ENCODE data around the gene GPRASP1.
"Not testable (repeated sequence)": the region's sequence is repeated elsewhere in the genome, so short reads cannot be mapped to it uniquely, and the experiment has no call there.

GPRASP1 gene

DNA sequence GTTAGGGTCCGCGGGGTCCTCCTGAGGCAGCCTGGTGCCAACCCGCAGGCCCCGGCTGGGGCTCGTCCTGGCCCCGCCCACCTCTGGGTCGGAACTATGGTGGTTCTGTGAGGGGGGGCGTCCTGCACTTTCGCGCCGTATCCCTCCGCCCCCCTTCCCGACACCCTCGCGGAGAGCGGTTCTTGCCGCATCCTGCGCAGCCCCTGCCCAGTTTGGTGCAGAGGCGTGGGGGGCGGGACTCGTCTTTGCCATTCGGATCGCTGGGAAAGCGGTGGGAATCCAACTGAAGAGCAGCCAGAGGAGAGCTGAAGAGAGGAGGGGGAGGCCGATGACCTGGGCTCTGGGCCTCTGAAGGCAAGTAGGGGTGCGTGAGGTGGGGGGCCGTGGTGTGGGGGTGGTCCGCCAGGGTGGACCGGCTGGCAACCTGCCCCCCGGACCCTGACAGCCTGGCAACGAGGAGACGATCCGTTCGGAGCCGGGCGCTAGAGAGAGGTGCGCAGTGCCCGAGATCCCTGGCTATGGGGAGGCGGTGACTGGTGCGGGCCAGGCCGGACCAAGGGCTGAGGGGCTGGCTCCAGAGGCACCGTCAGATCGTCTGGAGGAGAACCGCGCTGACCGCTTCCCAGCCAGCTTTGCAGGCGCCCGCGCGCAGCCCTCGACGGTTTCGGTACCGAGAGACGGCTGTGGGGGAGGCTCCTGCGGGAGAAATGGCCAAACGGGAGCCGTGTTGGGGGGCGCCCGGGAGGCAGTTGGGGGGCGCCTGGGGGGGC is at the start of gene GPRASP1:
Gene GPRASP1, plus strand, starts transcription at position 242 of the 770 bp plus-strand sequence. CDS start 2,431 bp downstream, outside the sequence.
- peak; percentile 26 to 31 for DNase-seq (ENCODE audit: low read depth in 2 of 2)

DNA sequence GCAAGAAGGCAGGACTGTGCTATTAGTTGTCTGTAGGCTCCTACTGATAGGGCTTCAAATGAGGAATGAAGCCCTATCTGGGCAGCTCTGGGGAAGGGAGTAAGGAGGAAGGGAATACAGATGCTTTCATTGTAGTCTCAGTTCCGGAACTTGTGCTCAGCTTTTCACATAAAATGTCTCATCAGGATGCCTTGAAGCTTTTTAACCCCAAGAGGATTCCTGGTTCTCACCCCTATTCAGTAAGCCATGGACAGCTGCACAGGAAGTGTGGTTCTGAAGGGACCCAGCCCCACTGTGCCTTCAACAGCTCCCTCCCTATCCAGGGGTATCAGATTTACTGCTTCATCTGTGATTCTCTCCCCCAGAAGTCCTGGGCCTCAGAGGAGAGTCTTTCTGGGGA is 47.0 kb upstream of the GPRASP1 start:
- DNase-seq (ENCODE audit: low read depth in 2 of 2), result no peak

DNA sequence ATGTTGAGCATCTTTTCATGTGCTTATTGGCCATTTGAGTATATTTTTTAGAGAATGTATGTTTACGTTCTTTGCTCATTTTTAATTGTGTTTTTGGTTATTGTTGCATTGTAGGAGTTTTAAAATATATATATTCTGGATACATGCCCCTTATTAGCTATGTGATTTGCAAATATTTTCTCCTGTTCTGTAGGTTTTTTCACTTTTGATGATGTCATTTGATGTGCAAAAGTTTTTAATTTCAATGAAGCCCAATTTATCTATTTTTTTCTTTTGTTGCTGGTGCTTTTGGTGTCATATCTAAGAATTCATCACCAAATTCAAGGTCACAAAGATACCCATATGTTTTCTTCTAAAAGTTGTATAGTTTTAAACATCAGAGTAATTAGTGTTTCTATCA is 45.2 kb upstream of the GPRASP1 start:
- DNase-seq (ENCODE audit: low read depth in 2 of 2), result no peak

DNA sequence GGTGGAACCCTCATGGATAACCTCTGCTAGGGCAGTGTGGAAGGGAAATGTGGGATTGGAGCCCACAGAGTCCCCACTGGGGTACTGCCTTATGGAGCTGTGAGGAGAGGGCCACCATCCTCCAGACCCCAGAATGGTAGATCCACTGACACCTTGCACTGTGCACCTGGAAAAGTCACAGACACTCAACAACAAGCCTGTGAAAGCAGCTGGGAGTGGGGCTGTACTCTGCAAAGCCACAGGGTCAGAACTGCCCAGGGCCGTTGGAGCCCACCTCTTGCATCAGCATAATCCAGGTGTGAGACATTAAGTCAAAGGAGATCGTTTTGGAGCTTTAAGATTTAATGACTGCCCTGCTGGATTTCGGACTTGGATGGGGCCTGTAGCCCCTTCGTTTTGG is 40.4 kb upstream of the GPRASP1 start:
- DNase-seq (ENCODE audit: low read depth in 2 of 2), result no peak

- DNase-seq (ENCODE audit: low read depth in 2 of 2), result no peak
Measured at GRCh38 chrX:102624105-102624504, 27.2 kb upstream of the GPRASP1 start.

DNA sequence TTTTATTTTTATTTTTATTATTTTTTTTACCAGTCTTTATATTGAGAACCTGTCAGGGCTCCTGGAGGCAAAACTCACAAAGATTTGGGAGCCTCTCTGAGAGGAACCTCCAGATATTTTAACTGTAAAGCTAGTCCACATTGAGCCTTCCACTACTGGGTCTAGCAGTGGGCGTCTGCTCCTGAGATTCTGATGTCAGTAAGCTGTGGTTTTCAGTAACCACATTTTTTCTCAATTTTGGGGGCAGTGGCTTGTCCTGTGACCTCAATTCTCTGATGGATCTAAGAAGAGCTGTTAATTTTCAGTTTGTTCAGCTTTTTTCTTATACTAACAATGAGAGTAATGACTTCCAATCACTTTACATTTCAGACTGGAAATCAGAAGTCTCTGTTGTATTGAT is 23.6 kb upstream of the GPRASP1 start:
- no peak for DNase-seq (ENCODE audit: low read depth in 2 of 2)

GRCh38 chrX:102637561-102637960 is 13.7 kb upstream of the GPRASP1 start:
- no peak for DNase-seq (ENCODE audit: low read depth in 2 of 2)

GRCh38 chrX:102650903-102651241 is 411 bp upstream of the GPRASP1 start:
- DNase-seq (ENCODE audit: low read depth in 2 of 2), result no peak

DNA sequence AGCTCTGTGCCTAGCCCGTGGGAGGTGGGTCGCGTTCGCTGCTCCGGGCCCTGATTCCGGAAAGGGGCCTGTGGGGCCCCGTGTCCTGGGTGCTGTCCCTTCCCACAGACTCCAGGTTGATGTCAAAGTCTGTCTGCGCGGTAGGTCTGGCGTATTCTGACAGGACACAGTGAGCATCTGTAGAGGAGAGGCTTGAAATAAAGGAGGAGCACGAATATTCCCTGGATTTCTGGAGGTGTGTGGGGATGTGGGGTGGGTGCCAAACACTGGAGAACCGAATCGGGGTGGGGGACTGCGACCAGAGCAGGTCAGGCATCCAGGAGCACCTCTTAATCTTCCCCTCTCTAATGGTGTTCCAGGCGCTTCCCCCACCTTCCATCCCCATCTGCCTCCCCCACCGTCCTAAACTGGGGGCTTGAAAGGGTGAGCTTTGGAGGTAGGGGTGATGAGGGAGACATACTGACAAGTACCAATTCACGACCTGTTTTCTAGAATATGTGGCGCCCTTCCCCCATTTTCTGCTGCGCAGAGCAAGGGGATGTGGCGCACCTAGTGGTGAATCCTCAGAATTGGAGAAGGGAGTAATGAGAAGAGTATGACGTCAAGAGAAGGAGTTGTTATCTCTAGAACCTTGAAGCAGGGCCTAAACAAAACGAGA is 877 bp downstream of the GPRASP1 start:
- DNase-seq (ENCODE audit: low read depth in 2 of 2), result no peak

DNA sequence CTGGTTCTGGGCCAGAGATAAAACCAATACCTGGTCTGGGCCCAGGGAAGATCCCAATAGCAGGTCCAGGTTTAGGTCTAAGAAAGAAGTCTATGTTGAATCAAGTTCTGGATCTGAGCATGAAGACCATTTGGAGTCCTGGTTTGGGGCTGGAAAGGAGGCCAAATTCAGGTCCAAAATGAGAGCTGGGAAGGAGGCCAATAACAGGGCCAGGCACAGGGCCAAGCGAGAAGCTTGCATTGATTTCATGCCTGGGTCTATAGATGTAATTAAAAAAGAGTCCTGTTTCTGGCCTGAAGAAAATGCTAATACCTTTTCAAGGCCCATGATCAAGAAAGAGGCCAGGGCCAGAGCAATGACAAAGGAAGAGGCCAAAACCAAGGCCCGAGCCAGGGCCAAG is 3.4 kb downstream of the GPRASP1 start:
- no peak for DNase-seq (ENCODE audit: low read depth in 2 of 2)

DNA sequence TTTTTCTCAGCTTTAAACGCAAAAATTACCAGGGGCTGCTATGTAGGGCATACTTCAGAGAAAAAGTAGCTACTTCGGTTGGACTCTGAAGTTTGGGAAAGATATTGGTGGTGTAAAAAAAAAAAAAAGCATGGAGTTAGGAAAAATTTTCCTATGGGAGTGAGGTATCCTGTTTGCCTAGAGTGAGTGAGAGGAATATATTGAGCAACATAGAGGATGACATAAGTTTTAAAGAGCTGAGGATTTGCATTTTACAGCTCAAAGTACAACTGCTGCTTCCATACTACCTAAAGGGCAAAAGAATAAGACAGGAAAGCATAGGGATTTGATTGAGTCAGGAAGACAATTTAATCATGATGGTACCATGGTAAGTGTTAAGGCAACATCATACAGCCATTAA is 7.3 kb downstream of the GPRASP1 start:
- DNase-seq (ENCODE audit: low read depth in 2 of 2), result no peak

GRCh38 chrX:102659790-102660757 is 8.8 kb downstream of the GPRASP1 start:
- peak; percentile 63 to 70 for DNase-seq (ENCODE audit: low read depth in 2 of 2)

GRCh38 chrX:102663820-102664219 is 12.5 kb downstream of the GPRASP1 start:
- DNase-seq (ENCODE audit: low read depth in 2 of 2), result not testable (repeated sequence)

- not testable (repeated sequence) for DNase-seq (ENCODE audit: low read depth in 2 of 2)
Measured at GRCh38 chrX:102667034-102667433, 15.8 kb downstream of the GPRASP1 start.

DNA sequence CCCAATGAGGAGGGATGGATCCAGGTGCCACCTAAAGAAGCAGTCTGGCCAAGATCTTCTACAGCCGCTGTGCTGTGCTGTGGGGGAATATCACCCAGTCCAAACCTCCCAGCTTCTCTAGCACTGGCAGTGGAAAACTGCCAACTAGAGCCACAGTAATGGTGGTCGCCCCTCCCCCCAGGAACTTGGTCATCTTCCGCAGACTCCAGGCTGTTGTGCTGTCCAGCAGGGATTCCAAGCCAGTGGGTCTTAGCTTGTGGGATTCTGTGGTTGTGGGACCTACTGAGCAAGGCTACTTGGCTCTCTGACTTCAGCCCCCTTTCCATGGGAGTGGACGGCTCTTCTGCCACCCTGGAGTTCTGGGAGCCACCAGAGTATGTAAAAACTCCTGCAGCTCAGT is 18.2 kb downstream of the GPRASP1 start:
- no peak for DNase-seq (ENCODE audit: low read depth in 2 of 2)

GRCh38 chrX:102672856-102673255 is 21.6 kb downstream of the GPRASP1 start:
- no peak for DNase-seq (ENCODE audit: low read depth in 2 of 2)

GRCh38 chrX:102677479-102677878 is 26.2 kb downstream of the GPRASP1 start:
- DNase-seq (ENCODE audit: low read depth in 2 of 2), result not testable (repeated sequence)

DNA sequence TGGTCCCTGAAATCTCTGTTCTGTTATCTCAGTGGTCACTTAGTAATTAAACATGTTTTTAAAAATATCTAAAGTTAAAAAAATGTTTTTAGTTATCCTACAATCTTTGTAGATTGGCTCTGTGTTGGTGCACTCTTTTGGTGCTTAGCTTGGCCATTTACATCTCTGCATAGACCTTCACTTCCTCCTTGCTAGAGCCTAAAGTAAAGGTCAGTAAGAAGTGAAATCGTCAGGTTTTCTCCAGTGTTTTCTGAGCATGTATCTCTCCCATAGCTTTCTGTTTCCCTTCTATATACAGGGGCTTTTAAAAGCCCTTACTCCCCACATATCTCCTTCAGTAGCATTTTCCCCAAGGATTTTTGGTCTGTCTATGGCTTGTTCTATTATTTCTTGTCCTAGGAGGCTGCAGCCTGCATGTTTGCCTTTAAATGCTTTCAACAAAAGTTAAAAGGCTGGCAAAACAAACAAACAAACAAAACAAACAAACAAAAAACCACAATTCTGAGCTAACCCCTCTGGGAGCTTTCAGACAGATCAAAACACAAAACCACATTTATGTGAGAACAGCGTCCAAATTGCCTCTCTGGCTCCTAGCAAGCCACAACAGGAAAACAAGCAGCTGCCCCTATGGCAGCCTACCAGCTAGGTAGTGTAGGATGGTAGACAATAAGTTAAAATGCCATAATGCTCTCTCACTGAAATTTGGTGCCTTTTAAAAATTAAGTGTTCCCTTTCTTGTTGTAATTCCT is 33.7 kb downstream of the GPRASP1 start:
- DNase-seq (ENCODE audit: low read depth in 2 of 2), result no peak

DNA sequence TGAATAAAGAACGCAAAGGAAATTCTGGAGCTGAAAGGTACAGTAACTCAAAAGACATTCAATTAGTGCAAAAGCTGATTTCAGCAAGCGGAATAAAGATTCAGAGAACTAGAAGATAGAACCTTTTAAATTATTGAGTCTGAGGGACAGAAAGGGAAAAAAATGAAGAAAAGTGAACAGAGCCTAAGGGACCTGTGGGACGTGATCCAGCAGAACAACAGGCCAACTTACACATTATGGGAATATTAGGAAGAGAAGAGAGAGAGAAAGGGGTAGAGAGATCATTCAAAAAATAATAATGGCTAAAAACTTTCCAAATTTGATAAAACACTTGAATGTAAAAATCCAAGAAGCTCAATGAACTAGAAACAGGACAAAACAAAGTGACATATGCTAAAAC is 43.5 kb downstream of the GPRASP1 start:
- no peak for DNase-seq (ENCODE audit: low read depth in 2 of 2)

- DNase-seq (ENCODE audit: low read depth in 2 of 2), result no peak
Measured at GRCh38 chrX:102696306-102696705, 45.0 kb downstream of the GPRASP1 start.

GRCh38 chrX:102697494-102697893 is 46.2 kb downstream of the GPRASP1 start:
- no peak for DNase-seq (ENCODE audit: low read depth in 2 of 2)

Measured in activated CD8-positive, alpha-beta memory T cell treated with anti-CD3 and anti-CD28 coated beads for 4 hours (primary cell).